ENCODE data around the gene TTC22. TPM values are rescaled to one million over a fixed set of nuclear protein-coding genes. Genes with fewer than 3 reads are reported as not detected.

Gene TTC22
- total RNA-seq, 1 donor from 2014 or later, result 5.7 TPM

- no peak for DNase-seq (ENCODE audit: low read depth)
- no peak for TF ChIP-seq CTCF (IDR thresholded peaks at IDR 0.05; ENCODE audit: insufficient read depth, low read length, poor library complexity, severe bottlenecking)
- Histone ChIP-seq H3K36me3 (ENCODE audit: control insufficient read depth, insufficient read depth, low read length) (no peaks in the 10 kb centered on the region), H3K27me3 (ENCODE audit: control insufficient read depth, insufficient read depth, low read length) (no peaks in the 10 kb centered on the region), H3K4me3 (ENCODE audit: low read depth, low read length) (no peak overlapping the region)
Measured at GRCh38 chr1:54842206-54842915, 41.2 kb upstream of the TTC22 start.

- DNase-seq (ENCODE audit: low read depth), result no peak
- no peak for TF ChIP-seq CTCF (IDR thresholded peaks at IDR 0.05; ENCODE audit: insufficient read depth, low read length, poor library complexity, severe bottlenecking)
- Histone ChIP-seq H3K36me3 (ENCODE audit: control insufficient read depth, insufficient read depth, low read length) (no peaks in the 10 kb centered on the region), H3K4me3 (ENCODE audit: low read depth, low read length) (no peak overlapping the region), H3K27me3 (ENCODE audit: control insufficient read depth, insufficient read depth, low read length) (peaks cover 3% of the 10 kb centered on the region)
Measured at GRCh38 chr1:54839824-54840223, 38.7 kb upstream of the TTC22 start.

GRCh38 chr1:54838565-54839180 lies 37.5 kb upstream of the TTC22 start:
- Histone ChIP-seq H3K27me3 (ENCODE audit: control insufficient read depth, insufficient read depth, low read length) (peaks cover 3% of the 10 kb centered on the region), H3K4me3 (ENCODE audit: low read depth, low read length) (no peak overlapping the region), H3K36me3 (ENCODE audit: control insufficient read depth, insufficient read depth, low read length) (no peaks in the 10 kb centered on the region)
- TF ChIP-seq CTCF (IDR thresholded peaks at IDR 0.05; ENCODE audit: insufficient read depth, low read length, poor library complexity, severe bottlenecking), result no peak
- DNase-seq (ENCODE audit: low read depth), result no peak

- Histone ChIP-seq H3K36me3 (ENCODE audit: control insufficient read depth, insufficient read depth, low read length) (no peaks in the 10 kb centered on the region), H3K27me3 (ENCODE audit: control insufficient read depth, insufficient read depth, low read length) (peaks cover 3% of the 10 kb centered on the region), H3K4me3 (ENCODE audit: low read depth, low read length) (no peak overlapping the region)
- no peak for TF ChIP-seq CTCF (IDR thresholded peaks at IDR 0.05; ENCODE audit: insufficient read depth, low read length, poor library complexity, severe bottlenecking)
- no peak for DNase-seq (ENCODE audit: low read depth)
Measured at GRCh38 chr1:54837002-54837853, 36.1 kb upstream of the TTC22 start.

GRCh38 chr1:54836594-54836993 lies 35.5 kb upstream of the TTC22 start:
- DNase-seq (ENCODE audit: low read depth), result no peak
- no peak overlapping the region for H3K4me3 ChIP-seq (ENCODE audit: low read depth, low read length)
- TF ChIP-seq CTCF (IDR thresholded peaks at IDR 0.05; ENCODE audit: insufficient read depth, low read length, poor library complexity, severe bottlenecking), result no peak
- H3K36me3 ChIP-seq (ENCODE audit: control insufficient read depth, insufficient read depth, low read length), result no peaks in the 10 kb centered on the region
- peaks cover 3% of the 10 kb centered on the region for H3K27me3 ChIP-seq (ENCODE audit: control insufficient read depth, insufficient read depth, low read length)

Data from kidney epithelial cell (primary cell).